Stimulated activated CD4-positive, alpha-beta T cell treated with anti-CD3 and anti-CD28 coated beads, Interleukin-12 subunit alpha, Interleukin-12 subunit beta, amount 100 ng/mL, for 24 hours (primary cell): Measurements from ENCODE around the gene LCN10.

Experiments
- DNase-seq, 2 experiments: peaks; one replicate each; pipeline ENCODE4 v3.0.0-alpha.2; 2020; ENCODE audit warnings: low read depth in 2 of 2

Gene LCN10

DNA sequence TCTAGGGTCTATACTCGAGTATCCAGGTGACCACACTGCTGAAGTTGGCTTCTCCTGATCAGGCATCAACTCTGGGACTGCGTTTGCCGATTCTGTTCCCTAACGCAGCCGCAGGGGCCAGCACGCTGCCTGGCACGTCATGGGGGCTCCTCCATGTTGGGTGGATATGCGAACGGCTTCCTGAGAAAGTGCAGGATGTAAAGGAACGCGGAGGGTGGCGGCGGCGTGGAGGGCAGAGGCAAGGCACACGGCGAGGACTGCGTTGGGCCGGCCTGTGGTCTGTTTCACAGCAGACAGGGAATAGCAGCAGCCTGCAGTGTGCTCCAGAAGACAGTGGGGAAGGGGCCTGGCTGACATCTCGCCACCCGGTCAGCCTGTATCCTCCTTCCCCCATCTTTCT lies 3.8 kb downstream of the LCN10 start:
- no peak for DNase-seq

GRCh38 chr9:136735812-136736480 lies 6.8 kb downstream of the LCN10 start:
- DNase-seq, result no peak

GRCh38 chr9:136734837-136735496 lies 7.8 kb downstream of the LCN10 start:
- DNase-seq, result no peak

DNA sequence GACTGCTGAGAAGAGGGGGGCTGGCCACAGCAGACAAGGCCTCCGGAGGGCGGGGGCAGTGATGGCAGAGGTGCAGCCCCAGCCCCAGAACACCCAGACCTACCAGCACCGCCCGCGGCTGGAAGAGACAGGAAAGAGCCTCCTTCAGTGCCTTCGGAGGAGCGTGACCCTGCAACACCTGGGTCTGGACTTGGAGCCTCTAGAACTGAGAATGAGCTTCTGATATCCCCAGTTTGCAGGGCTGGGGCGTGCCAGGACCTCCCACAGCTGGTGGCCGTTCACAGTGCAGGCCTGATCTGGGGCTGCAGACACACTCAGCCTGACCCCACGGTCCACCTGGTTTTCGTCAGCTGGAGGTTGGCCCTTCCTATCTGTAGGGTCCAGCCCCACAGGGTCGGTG lies 9.1 kb downstream of the LCN10 start:
- DNase-seq, result no peak

DNA sequence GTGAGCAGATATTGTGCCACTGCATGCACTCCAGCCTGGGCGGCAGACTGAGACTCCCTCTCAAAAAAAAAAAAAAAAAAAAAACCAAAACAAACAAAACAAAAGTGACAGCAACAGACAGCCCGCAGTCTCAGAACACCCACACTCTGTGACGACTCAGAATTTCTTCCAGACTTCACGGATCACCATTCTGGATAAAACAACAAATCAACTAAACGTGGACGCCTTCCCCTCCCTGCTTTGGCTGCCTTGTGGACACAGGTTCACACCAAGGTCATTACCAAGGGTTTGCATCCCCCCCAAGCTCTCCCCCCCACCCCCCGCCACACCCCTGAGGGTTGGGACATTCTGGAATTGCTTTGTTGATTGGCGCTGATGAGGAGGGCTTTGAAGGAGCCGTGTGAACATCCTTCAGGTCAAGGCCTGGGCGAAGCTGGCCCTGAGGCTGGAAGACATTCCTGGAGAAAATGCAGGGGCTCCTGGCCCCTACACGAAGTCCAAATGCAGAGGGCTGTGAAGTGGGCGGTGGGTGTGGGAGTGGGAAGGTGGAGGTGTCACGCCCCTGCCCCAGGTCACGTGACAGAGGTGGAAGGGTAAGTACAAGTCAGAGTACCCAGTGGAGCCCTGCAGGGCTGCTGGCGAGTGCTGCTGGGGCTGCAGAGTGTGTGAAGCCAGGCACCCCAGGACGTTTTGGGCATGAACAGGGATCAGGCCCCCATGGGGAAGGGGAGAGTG lies 10.1 kb downstream of the LCN10 start:
- DNase-seq, result no peak

DNA sequence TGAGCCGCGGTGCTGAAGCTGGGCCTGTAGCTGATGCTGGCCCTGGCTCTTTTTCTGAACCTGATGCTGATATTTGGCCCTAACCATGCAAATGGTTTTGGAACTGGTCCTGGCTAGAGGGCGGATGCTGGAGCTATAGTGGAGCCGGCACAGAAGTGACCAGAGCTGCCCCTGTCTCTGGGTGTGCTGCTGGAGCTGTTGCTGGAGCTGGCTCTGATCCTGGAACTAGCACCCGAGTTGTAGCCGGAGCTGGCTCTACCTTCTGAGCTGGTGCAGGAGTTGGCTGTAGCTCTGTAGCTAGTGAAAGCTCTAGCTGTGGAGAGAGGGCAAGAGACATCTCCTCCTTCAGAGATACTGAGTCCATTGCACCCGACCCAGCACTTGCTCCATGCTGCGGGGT lies 12.8 kb downstream of the LCN10 start:
- DNase-seq, result no peak

GRCh38 chr9:136729144-136729543 lies 13.6 kb downstream of the LCN10 start:
- DNase-seq, result no peak

DNA sequence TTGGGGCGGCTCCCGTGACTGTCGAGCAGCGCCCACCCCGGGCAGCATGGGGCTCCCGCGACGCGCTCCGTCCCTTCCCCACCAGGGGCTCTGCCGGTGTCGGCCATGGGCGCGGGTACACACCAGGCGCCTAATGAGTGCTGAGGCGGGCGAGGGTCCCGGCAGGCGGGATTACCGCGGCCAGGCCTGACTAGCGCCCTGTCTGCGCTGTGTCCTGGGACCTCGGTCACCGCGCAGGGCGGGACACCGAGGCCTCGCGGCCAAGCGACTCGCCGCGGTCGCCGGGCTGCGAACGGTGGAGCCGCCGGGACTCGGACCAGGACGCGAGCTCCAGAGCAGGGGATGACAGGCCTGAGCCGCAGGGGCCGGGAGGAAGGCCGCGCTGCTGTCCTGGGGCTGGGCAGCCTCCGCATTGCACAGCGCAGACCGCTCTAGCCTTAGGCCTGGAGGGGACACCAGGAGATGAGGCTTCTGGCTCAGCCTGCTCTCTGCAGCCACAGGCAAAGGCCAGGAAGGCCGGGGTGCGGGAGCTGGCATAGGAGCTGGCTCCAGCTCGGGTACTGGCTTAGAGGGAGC lies 14.1 kb downstream of the LCN10 start:
- no peak for DNase-seq

GRCh38 chr9:136728080-136728547 lies 14.6 kb downstream of the LCN10 start:
- peak; percentile 86 to 87 for DNase-seq

GRCh38 chr9:136726631-136727191 lies 16.0 kb downstream of the LCN10 start:
- DNase-seq, result no peak

GRCh38 chr9:136726118-136726517 lies 16.6 kb downstream of the LCN10 start:
- DNase-seq, result no peak

DNA sequence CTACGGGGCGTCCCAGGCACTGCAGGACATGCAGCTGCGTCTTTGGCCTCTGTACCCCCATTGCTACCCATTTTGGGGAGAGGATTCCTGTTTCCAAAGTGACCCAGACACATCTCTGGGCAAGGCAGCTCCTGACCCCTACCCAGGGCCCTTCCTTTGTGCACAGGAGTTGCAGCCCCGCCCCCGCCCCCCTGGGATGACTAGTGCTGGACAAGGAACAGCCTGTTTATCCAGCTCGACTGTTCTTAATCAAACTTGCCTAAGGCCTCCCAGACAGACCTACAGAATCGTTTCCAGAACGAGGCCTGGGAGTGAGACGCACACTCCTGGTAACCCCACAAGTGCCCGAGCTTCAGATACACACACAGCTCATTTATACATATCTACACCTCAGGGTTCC lies 17.1 kb downstream of the LCN10 start:
- DNase-seq, result no peak

GRCh38 chr9:136724772-136725171 lies 18.0 kb downstream of the LCN10 start:
- no peak for DNase-seq

- DNase-seq, result no peak
Observed at GRCh38 chr9:136723989-136724388, 18.8 kb downstream of the LCN10 start.

- no peak for DNase-seq
Observed at GRCh38 chr9:136723362-136723976, 19.3 kb downstream of the LCN10 start.

GRCh38 chr9:136722969-136723356 lies 19.8 kb downstream of the LCN10 start:
- no peak for DNase-seq

DNA sequence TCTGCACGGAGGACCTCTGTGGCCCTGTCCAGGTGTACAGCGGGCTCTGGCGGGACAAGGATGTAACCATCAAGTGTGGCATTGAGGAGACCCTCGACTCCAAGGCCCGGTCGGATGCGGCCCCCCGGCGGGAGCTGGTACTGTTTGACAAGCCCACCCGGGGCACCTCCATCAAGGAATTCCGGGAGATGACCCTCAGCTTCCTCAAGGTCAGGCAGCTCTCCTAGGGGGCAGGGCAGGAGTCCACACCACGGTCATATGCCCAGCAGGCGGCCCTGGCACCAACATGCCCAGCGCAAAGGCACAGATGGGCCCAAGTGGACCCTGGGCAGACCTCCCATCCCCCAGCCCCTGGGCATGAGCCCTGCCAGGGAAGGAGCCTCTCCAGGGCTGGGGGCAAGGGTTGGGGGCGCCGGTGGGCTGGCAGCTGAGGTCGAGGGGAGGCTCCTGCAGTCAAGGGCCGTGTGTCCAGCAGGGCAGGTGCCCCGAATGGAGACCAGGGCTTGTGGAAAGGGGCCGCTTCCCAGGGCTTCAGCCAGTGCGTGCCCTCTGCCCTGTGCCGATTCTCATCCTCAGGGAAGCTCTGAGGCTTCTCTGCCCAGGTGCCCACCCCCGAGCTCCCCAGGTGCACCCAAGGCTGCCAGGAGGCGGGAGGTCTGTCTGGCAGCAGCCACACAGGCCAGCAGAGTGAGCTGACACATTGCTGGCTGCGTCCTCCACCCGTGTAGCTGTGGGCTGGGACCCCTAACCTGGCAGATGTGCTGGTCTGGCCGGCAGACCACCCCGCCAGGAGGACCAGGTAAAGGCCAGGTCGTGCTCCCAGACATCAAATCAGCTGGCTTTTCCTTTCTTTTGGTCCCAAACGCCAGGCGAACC lies 20.4 kb downstream of the LCN10 start:
- no peak for DNase-seq

GRCh38 chr9:136721339-136722092 lies 21.2 kb downstream of the LCN10 start:
- DNase-seq, result no peak

DNA sequence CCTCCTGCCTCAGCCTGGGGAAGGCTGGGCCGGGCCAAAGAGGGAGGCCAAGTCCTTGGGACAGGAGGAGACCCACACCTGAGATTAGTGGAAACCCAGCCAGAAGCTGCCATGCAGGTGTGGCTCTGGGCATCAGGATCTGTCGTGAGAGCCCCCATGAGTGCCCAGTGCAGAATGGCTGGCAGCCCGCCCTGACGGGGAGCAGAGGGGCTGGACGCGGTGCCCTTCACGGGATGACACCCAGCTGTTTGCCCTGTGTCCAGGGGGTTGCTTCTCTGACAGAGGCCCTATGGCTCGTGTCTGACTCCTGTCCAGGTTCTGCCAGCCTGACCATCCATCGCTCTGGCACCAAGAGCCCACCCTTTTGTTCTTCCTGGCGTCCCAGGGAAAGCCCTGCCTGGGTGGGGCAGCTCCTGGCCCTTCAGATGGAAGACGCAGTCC lies 21.8 kb downstream of the LCN10 start:
- DNase-seq, result no peak
